ENCODE data around the gene DLK1.
A peak's percentile ranks its signal among the peaks of the same experiment; 100 is the strongest.

The DLK1 gene

GRCh38 chr14:100780246-100780645 lies 53.6 kb downstream of the DLK1 start:
- DNase-seq, result no peak

GRCh38 chr14:100780646-100781355 lies 54.1 kb downstream of the DLK1 start:
- DNase-seq, result no peak

GRCh38 chr14:100781952-100782351 lies 55.3 kb downstream of the DLK1 start:
- no peak for DNase-seq

- DNase-seq, result no peak
These were observed 56.0 kb downstream of the DLK1 start for GRCh38 chr14:100782516-100783320.

- peak; percentile 29 for DNase-seq
These were observed 57.1 kb downstream of the DLK1 start for GRCh38 chr14:100783630-100784370.

GRCh38 chr14:100784523-100785337 lies 58.0 kb downstream of the DLK1 start:
- no peak for DNase-seq

- no peak for DNase-seq
These were observed 58.6 kb downstream of the DLK1 start for GRCh38 chr14:100785338-100785615.

- no peak for DNase-seq
These were observed 58.9 kb downstream of the DLK1 start for GRCh38 chr14:100785626-100786025.

GRCh38 chr14:100786131-100786530 lies 59.4 kb downstream of the DLK1 start:
- DNase-seq, result no peak

GRCh38 chr14:100786576-100787219 lies 60.0 kb downstream of the DLK1 start:
- no peak for DNase-seq

- no peak for DNase-seq
These were observed 61.0 kb downstream of the DLK1 start for GRCh38 chr14:100787659-100788058.
